Endothelial cell of umbilical vein (primary cell): ENCODE data around the gene CTNNA2. TPM values are rescaled to one million over a fixed set of nuclear protein-coding genes. Genes with fewer than 3 reads are reported as not detected.

Experiments
- BruUV-seq: library from RNA; stranded (reverse); fragments of 400-500 nt; replicated peaks from 2 replicates; lab custom pipeline; 2021; lab: Mats Ljungman, UMichigan
- CTCF ChIA-PET: fragments of 300-600, 350-600 bp; sonication (Branson Sonifier 250); formaldehyde crosslinking; loops from one replicate; lab custom pipeline; 2021; ENCODE audit warnings: antibody characterized with exemption, inconsistent platforms; lab: Charles Lee
- POLR2A ChIA-PET: fragments of 300-600, 350-600 bp; sonication (Branson Sonifier 250); formaldehyde crosslinking; loops from one replicate; lab custom pipeline; 2021; ENCODE audit warnings: antibody characterized with exemption, inconsistent platforms; lab: Charles Lee
- DNase-seq: peaks from one replicate; pipeline ENCODE4 v3.0.0-alpha.2; 2011; ENCODE audit warnings: low read depth, low spot score
- FAIRE-seq: peaks from 2 replicates; lab custom pipeline; 2011; peaks lifted over from hg19 to GRCh38; lab: Jason Lieb, UNC
- H2AFZ ChIP-seq: 2 replicates; pipeline ENCODE4 v1.6.0; 2012; ENCODE audit warnings: low read depth, low read length, control low read depth, inconsistent platforms
- H3K27ac ChIP-seq: 2 replicates; pipeline ENCODE4 v1.5.1; 2011; ENCODE audit warnings: low read depth, mild to moderate bottlenecking, control low read depth, low read length, moderate library complexity; ENCODE audit not compliant: insufficient read depth
- H3K27me3 ChIP-seq, 2 experiments: 2 replicates each; pipeline versions ENCODE4 v1.6.0 to v1.6.1; 2011; ENCODE audit warnings: low read length in 2 of 2, mixed read lengths in 1 of 2; ENCODE audit not compliant: control insufficient read depth in 2 of 2, insufficient read depth in 2 of 2
- H3K36me3 ChIP-seq, 2 experiments: 2 replicates in 1 of 2; 3 replicates in 1 of 2; pipeline ENCODE4 v1.5.1; 2011; ENCODE audit warnings: low read length in 2 of 2, mild to moderate bottlenecking in 1 of 2, moderate library complexity in 1 of 2; ENCODE audit not compliant: control insufficient read depth in 2 of 2, insufficient read depth in 2 of 2; ENCODE audit errors: extremely low read depth in 1 of 2
- H3K4me1 ChIP-seq: 3 replicates; pipeline ENCODE4 v1.5.1; 2011; ENCODE audit warnings: mild to moderate bottlenecking, low read length; ENCODE audit not compliant: control insufficient read depth, insufficient read depth; ENCODE audit errors: extremely low read depth
- H3K4me2 ChIP-seq: 2 replicates; pipeline ENCODE4 v1.6.1; 2011; ENCODE audit warnings: low read length, control low read depth, mixed read lengths; ENCODE audit not compliant: insufficient read depth
- H3K4me3 ChIP-seq, 3 experiments: fragments of 200-600 bp in 1 of 3; sonication (generic), shearing (Covaris generic) in 1 of 3; replicated peaks in 1 of 3; 2 replicates each; pipeline ENCODE4 v1.5.1; 2011 to 2016; ENCODE audit warnings: control low read depth in 3 of 3, low read length in 3 of 3, mild to moderate bottlenecking in 2 of 3, inconsistent platforms in 1 of 3, low read depth in 1 of 3, moderate library complexity in 1 of 3; ENCODE audit not compliant: insufficient read depth in 1 of 3
- H3K79me2 ChIP-seq: 2 replicates; pipeline ENCODE4 v1.6.0; 2012; ENCODE audit warnings: low read length, inconsistent platforms; ENCODE audit not compliant: control insufficient read depth, insufficient read depth
- H3K9ac ChIP-seq: replicated peaks from 2 replicates; pipeline ENCODE3; 2011; ENCODE audit warnings: low read length, control low read depth; ENCODE audit not compliant: insufficient read depth; ENCODE audit errors: extremely low read depth
- H3K9me1 ChIP-seq: replicated peaks from 3 replicates; pipeline ENCODE4 v1.6.0; 2011; ENCODE audit warnings: mild to moderate bottlenecking, low read length; ENCODE audit not compliant: control insufficient read depth, insufficient read depth; ENCODE audit errors: extremely low read depth
- H3K9me3 ChIP-seq: replicated peaks from 2 replicates; pipeline ENCODE4 v1.5.1; 2012; ENCODE audit warnings: low read length, inconsistent platforms; ENCODE audit not compliant: control insufficient read depth, insufficient read depth
- H4K20me1 ChIP-seq: replicated peaks from 2 replicates; pipeline ENCODE3; 2011; ENCODE audit warnings: mild to moderate bottlenecking, low read length; ENCODE audit not compliant: control insufficient read depth, insufficient read depth; ENCODE audit errors: extremely low read depth
- CTCF ChIP-seq, 2 donors: IDR thresholded peaks; 1 replicate in 1 of 2; 2 replicates in 1 of 2; pipeline ENCODE4 v1.5.1; 2011; ENCODE audit warnings: low read length in 2 of 2, mild to moderate bottlenecking in 2 of 2, moderate library complexity in 2 of 2, control low read depth in 1 of 2, inconsistent platforms in 1 of 2, low read depth in 1 of 2; ENCODE audit not compliant: insufficient read depth in 1 of 2; ENCODE audit errors: extremely low read depth in 1 of 2
- EZH2 ChIP-seq: IDR thresholded peaks from 2 replicates; pipeline ENCODE4 v1.6.1; 2012; ENCODE audit warnings: borderline replicate concordance, low read depth, mild to moderate bottlenecking, moderate library complexity, low read length, inconsistent platforms; ENCODE audit not compliant: severe bottlenecking
- FOS ChIP-seq: IDR thresholded peaks from 2 replicates; pipeline ENCODE4 v1.6.1; 2011; ENCODE audit warnings: mild to moderate bottlenecking, low read length, moderate library complexity, borderline replicate concordance; ENCODE audit not compliant: insufficient read depth
- GATA2 ChIP-seq: IDR thresholded peaks from 2 replicates; pipeline ENCODE4 v1.7.0; 2011; ENCODE audit warnings: low read depth, mild to moderate bottlenecking, moderate library complexity, mixed read lengths, low read length; ENCODE audit not compliant: insufficient read length, insufficient read depth
- JUN ChIP-seq: IDR thresholded peaks from 2 replicates; pipeline ENCODE4 v1.6.1; 2011; ENCODE audit warnings: borderline replicate concordance, low read depth; ENCODE audit not compliant: insufficient read length, insufficient read depth
- MAX ChIP-seq: IDR thresholded peaks from 2 replicates; pipeline ENCODE4 v1.6.1; 2011; ENCODE audit not compliant: insufficient read depth, insufficient read length
- MYC ChIP-seq: IDR thresholded peaks from one replicate; pipeline ENCODE4 v1.6.1; 2011; ENCODE audit warnings: mild to moderate bottlenecking, low read depth, low read length
- POLR2A ChIP-seq: IDR thresholded peaks from 2 replicates; pipeline ENCODE4 v1.6.1; 2012; ENCODE audit warnings: low read depth, mild to moderate bottlenecking, control low read depth, low read length
- POLR2AphosphoS5 ChIP-seq: IDR thresholded peaks from 2 replicates; pipeline ENCODE4 v1.6.1; 2012; ENCODE audit warnings: low read depth, mild to moderate bottlenecking, control low read depth, low read length, moderate library complexity; ENCODE audit not compliant: insufficient read depth
- dilution Hi-C: fragments of 300-500 bp; cut with MboI; formaldehyde crosslinking; loops from one replicate; pipeline ENCODE4 v1.15.0; 2019; ENCODE audit warnings: low sequenced_read_pairs; ENCODE audit not compliant: extremely low pct_ligation_motif_present
- intact Hi-C: fragments of 100-400 bp; cut with micrococcal nuclease; formaldehyde crosslinking; loops from one replicate; pipeline ENCODE4 v1.10.0; 2022
- polyA plus RNA-seq, 4 experiments: library from polyadenylated mRNA; depleted of rRNA in 3 of 4; stranded (reverse) in 3 of 4; unstranded in 1 of 4; fragments of >200 nt; gene quantifications; 2 replicates each; pipeline versions ENCODE4 v1.2.1 to v1.2.3, GENCODE V29; 2011 to 2012; ENCODE audit warnings: missing spikeins in 1 of 4
- total RNA-seq: library from RNA; stranded (reverse); gene quantifications from 2 replicates; pipeline ENCODE4 v1.2.3, GENCODE V29; 2021

Gene CTNNA2
- total and polyA plus RNA-seq, 2 donors (not counting 3 experiments of a cell fraction or from before 2014, with no cell fraction given), result not detected

GRCh38 chr2:79593237-79593867 is 80.5 kb downstream of the CTNNA2 start:
- no peaks in the 10 kb centered on the region for H3K4me1 ChIP-seq
- ChIA-PET CTCF (no interaction called here), POLR2A (no interaction called here)
- dilution Hi-C loops (no loop called here), intact Hi-C loops (no loop called here)
- FAIRE-seq (no peak), DNase-seq (no peak)
- H3K79me2 ChIP-seq, result no peaks in the 10 kb centered on the region
- no peak for TF ChIP-seq MAX
- no peak for TF ChIP-seq EZH2
- TF ChIP-seq MYC, result no peak
- no peak for TF ChIP-seq JUN
- no peak for TF ChIP-seq POLR2AphosphoS5
- TF ChIP-seq FOS, result no peak
- no peak for TF ChIP-seq POLR2A
- no peak for TF ChIP-seq GATA2
- TF ChIP-seq CTCF (IDR thresholded peaks at IDR 0.05; ENCODE audit: extremely low read depth in 1 of 2, insufficient read depth in 1 of 2, low read depth in 1 of 2, low read length in 2 of 2), result no peak
- peaks cover 3% of the 10 kb centered on the region for H3K9me3 ChIP-seq
- H3K9ac ChIP-seq, result no peak overlapping the region
- no peak overlapping the region for H3K4me2 ChIP-seq
- H3K27me3 ChIP-seq, result no peaks in the 10 kb centered on the region
- H3K9me1 ChIP-seq, result no peaks in the 10 kb centered on the region
- no peaks in the 10 kb centered on the region for H3K36me3 ChIP-seq
- no peak overlapping the region for H3K27ac ChIP-seq
- BruUV-seq, result no TSS peak
- no peak overlapping the region for H3K4me3 ChIP-seq
- no peaks in the 10 kb centered on the region for H4K20me1 ChIP-seq
- H2AFZ ChIP-seq, result no peak overlapping the region
